GM21723 (cell line): ENCODE results near the gene C16orf87.

Experiments
- ATAC-seq: cut with Tn5 transposase; IDR thresholded peaks from one replicate; pipeline ENCODE4 v1.9.1; 2021; ENCODE audit warnings: mild to moderate bottlenecking, moderate library complexity; ENCODE audit not compliant: unreplicated experiment

C16orf87 gene

GRCh38 chr16:46759309-46759708, 71.7 kb downstream of the C16orf87 start:
- no peak for ATAC-seq

GRCh38 chr16:46757339-46758050, 73.5 kb downstream of the C16orf87 start:
- ATAC-seq: no peak

- no peak for ATAC-seq
Observed at GRCh38 chr16:46756772-46757171, 74.2 kb downstream of the C16orf87 start.

DNA sequence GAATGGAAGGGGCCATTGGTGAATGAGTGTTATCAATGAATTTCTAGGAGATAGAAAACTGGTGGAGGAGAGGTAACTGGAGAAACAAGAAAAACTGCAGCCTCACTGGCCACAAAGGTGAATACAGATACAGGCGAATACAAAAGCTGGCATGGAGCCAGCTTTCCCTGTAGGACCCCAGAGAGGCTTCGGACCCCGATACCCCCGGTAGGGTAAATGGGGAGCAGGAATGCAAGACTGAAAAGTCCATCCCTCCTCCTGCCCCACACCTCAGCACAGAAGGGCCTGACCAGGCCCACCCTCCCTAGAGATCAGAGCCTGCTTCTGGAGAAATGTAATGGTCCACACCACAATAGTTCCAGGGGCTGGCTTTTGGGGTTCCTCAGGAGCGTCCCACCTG, 78.0 kb downstream of the C16orf87 start:
- ATAC-seq: no peak

DNA sequence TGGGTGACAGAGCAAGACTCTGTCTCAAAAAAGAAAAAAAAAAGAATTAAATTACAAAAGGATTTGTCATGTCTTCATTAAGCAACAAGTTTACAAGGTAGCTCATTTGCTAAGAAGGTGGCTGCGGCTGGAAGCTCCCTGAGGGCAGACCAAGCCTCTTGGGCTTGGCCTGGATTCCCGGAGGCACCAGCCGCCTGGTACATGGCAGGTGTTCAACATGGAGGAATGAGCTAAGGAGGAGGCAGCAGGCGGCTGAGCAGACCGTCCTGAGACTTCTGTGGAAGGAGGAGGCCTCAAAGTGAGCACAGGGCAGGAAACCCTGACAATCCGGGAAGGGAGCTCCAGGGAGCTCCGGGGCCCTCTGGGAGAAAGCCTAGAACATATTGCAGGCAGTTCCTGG, 79.6 kb downstream of the C16orf87 start:
- ATAC-seq: no peak

- peak; percentile 79 for ATAC-seq
Observed at GRCh38 chr16:46748775-46749705, 81.9 kb downstream of the C16orf87 start.

DNA sequence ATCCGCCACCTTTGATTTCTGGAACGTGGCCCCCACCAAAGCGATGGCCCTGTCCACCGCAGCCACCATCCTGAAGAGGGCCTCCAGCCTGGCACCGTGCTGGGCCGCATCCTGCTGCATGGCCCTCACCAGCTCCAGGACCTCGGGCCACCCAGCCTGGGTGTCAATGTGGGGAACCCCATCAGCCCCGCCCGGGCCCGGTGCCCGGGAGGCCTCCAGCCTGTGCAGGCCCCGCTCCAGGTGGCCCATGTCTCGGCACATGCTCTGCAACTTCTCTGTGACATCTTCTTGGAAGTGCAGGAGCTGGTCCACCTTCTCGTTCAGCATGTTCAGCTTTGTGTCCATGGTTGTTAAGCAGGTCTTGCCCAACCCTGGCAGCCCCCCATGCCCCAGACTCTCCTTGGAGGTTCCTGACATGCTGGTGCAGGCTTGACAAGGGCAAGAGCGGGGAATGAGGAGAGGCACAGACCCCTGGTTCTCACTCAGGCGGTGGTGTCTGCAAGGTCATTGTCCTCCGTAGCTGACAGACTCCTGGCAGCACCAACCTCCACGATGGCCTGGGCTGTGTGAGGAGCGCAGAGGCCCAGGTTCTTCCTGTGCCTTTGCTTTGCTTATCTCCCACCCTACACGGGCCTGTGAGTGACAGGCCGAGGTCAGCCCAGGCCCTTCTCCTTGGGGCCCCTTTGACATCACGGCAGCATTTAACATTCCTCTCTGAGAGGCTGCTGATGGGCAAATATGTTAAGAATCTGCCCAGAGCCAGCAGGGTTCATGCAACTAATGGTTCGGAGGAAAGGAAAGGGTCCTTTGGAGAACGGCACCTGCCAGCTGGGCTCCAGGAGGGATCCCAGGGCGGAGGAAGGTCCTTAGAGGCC, 83.0 kb downstream of the C16orf87 start, which contains the start of gene MYLK3:
Gene MYLK3 (minus strand): TSS at position 568 of the 875 bp plus-strand sequence. CDS start 151 bp downstream, at position 417.
- ATAC-seq: no peak

- no peak for ATAC-seq
Observed at GRCh38 chr16:46746821-46747776, 83.9 kb downstream of the C16orf87 start.
